GM19328 (cell line): ENCODE measurements around the gene TMEM82.
"Not testable (repeated sequence)": the region's sequence is repeated elsewhere in the genome, so short reads cannot be mapped to it uniquely, and the experiment has no call there.

ENCODE experiments used
- ATAC-seq: cut with Tn5 transposase; IDR thresholded peaks from one replicate; pipeline ENCODE4 v1.9.1; 2021; ENCODE audit warnings: mild to moderate bottlenecking, moderate library complexity; ENCODE audit not compliant: unreplicated experiment

The TMEM82 gene

GRCh38 chr1:15742339-15742801 is at the start of gene TMEM82:
Gene TMEM82, plus strand, starts transcription at chr1:15742499. Its CDS starts 61 bp downstream, at chr1:15742560.
- no peak for ATAC-seq

DNA sequence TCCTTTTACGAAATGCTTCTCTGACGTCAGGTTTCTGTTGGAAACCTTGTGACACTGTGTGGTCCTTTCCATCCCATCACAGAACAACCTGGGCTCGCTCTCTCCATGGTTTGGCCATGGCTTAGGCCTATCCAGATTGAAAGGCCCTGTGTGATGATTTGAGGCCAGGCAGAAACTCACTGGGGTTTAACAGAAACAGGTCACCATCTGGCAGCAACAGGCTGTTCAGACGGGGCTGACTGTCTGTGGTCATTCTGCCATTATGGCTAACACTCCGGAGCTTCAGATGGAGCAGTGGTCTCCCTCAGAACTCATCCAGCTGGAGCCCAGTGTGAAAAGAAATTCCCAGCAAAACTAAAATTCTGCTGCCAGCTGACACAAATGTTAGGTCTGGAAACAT is 48.9 kb upstream of the TMEM82 start:
- ATAC-seq, result no peak

DNA sequence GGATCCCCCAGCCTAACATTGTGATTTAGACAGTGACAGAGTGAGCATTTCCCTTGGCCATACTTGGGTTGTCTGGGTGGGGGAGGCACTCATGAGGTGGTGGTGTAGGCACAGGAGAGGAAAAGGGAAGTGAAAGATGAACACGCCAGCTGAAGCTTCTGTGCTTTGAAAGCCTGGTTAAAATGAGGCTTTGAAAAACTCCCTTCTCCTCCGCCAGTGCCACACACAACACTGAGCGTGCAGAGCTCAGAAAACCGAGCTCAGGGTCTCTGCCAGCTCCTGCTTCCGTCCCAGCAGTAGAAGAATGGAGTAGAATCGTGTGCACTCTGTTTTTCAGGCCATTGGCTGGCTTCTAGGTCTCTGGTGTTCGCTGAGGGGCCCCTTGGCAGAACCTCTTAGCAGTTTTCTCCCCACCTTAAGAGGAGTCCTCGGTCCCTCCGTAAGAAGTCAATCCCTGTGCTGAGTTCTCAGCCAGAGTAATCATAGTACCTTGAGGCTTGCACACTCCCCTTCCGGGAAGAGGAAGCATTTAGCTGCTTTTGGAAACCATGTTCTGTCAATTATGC is 45.3 kb upstream of the TMEM82 start:
- peak; percentile 92 for ATAC-seq

DNA sequence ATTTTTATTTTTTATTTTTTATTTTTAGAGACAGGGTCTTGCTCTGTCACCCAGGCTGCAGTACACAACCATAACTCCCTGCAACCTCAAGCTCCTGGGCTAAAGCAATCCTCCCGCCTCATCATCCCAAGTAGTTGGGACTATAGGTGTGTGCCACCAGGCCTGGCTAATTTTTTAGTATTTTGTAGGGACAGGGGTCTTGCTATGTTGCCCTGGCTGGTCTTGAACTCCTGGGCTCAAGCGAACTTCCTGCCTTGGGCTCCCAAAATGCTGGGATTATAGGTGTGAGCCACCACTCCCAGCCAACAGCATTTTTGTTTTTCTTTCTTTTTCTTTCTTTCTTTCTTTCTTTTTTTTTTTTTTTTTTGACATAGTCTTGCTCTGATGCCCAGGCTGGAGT is 44.1 kb upstream of the TMEM82 start:
- no peak for ATAC-seq

GRCh38 chr1:15699321-15699720 is 43.0 kb upstream of the TMEM82 start:
- ATAC-seq, result not testable (repeated sequence)

- no peak for ATAC-seq
Observed at GRCh38 chr1:15700508-15700907, 41.8 kb upstream of the TMEM82 start.

GRCh38 chr1:15701784-15702183 is 40.5 kb upstream of the TMEM82 start:
- ATAC-seq, result no peak

DNA sequence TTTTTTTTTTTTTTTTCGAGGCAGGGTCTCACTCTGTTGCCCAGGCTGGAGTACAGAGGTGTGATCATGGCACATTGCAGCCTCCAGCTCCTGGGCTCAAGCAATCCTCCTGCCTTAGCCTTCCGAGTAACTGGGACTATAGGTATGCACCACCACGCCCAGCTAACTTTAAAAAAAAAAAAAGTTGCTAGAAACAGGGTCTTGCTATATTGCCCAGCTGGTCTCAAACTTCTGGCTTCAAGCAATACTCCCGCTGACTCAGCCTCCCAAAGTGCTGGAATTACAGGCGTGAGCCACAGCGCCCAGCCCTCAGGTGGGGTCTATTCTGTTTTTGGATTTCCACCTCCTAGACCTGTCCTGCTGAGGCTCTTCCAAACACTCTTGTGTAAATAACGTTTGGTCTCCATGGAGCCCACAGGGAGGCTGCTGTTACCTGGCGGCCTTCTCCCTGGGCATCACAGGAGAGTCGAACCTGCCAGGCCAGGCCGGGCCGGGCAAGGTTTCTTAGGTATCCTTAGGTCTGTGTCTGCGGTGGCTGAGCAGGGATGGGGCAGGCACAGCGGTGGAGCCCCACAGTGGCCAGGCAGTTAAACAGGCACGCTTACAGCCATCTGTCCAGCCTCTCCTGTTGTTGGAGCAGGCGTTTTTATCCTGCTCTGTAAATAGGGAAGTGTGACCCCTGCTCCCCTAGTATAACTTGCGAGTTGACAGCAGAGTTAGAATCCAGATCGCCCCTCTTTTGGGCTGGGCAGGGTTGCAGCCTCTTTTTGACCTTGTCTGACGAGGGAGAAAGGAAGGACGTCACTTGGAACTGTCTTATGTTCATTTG is 39.4 kb upstream of the TMEM82 start:
- no peak for ATAC-seq

DNA sequence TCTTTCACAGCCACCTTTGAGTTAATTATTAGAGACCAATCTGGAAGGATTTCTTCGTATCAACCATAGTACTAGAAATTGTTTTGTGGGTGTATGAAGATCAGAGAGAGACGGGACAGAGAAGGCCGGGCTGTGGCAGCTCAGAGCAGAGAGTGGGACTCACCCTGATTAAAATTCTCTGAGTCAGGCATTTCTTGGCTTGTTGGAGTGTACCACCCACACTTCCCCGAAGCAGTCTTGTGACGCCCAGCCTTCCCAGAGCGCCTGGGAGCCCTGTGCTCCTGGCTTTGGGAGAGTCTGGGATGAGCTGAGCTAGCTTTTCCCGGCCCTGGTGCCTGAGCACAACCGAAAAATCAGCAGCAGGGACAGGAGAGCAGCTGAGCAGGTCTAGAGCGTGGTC is 38.7 kb upstream of the TMEM82 start:
- no peak for ATAC-seq

DNA sequence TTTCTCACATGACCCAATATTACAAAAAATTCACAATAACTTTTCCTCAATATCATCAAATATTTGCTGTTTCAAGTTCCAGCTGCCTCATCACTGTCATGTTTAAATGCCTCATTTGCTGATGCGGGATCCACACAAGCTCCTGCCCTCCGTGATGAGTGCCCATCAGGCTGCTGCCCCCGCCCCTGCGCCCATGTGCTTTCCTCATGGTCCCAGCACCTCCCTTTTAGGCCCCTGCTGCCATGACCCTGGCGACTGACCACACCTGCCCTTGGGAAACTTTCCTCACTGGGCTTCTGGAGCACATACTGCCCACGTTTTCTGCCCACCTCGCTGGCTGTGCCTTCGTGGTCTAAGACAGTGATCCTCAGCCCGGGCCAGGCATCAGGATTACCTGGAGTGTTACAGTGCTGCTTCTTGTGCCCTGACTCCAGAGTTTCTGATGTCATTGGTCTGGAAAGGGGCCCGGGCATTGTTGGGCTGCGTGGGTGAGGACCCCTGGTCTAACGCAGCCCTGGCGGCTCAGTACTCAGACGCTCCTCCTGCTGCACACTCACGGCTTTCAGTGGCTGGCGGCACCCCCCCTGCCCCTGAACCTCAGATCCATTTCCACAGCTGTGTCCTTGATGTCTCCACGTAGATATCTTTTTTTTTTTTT is 37.6 kb upstream of the TMEM82 start:
- ATAC-seq, result no peak

DNA sequence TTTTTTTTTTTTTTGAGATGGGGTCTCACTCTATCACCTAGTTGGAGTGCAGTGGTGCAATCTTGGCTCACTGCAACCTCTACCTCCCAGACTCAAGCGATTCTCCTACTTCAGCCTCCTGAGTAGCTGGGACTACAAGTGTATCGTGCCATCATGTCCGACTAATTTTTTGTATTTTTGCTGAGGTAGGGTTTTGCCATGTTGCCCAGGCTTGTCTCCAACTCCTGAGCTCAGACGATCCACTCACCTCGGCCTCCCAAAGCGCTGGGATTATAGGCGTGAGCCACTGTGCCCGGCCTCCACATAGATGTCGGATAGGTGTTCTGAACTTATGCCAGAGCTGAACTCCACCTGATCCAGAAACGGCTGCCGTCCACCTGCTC is 37.1 kb upstream of the TMEM82 start:
- ATAC-seq, result no peak

DNA sequence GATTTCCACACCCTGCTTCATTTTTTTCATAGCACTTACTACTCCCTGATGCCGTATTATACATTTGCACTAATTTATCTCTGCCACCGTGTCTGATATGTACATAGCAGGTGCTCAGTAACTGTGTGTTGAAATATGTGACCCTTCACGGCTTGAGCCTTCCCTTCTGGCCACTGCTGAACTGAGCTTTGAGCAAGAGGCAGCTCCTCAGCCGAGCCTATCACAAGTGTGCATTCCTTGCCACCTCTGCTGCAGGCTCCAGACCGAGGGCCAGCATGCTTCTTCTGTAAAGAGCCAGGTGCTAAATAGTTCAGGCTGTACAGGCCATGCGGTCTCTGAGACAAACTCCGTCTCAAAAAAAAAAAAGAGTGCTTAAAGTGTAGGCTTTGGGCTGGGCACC is 35.5 kb upstream of the TMEM82 start:
- no peak for ATAC-seq

- ATAC-seq, result no peak
Observed at GRCh38 chr1:15707239-15707925, 34.9 kb upstream of the TMEM82 start.

DNA sequence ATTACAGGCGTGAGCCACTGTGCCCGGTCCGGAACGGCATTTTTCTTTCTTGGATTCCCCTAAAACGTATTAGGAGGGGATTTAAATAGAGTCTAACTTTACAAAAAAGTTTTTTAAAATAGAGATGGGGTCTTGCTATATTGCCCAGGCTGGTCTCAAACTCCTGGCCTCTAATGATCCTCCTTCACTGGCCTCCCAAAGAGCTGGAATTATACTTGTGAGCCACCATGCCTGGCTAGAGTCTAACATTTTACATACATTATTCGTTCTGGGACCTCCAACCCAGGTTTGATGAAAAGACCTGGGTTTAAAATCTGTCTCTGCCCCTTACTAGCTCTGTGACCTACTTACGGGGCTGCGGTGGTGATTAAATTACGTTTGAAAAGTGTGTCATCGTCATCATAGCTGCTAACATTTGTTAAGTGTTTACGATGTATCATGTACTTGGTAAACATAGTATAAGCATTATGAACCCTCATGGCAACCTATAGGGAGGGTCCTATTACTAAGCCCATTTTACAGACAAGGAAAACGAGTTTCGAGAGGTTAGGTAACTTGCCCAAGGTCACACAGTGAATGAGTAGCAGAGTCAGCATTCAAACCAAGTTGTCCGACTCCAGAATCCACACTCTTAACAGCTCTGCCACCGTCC is 33.7 kb upstream of the TMEM82 start:
- ATAC-seq, result no peak

GRCh38 chr1:15709226-15709625 is 33.1 kb upstream of the TMEM82 start:
- no peak for ATAC-seq

GRCh38 chr1:15712168-15712567 is 30.1 kb upstream of the TMEM82 start:
- ATAC-seq, result no peak

DNA sequence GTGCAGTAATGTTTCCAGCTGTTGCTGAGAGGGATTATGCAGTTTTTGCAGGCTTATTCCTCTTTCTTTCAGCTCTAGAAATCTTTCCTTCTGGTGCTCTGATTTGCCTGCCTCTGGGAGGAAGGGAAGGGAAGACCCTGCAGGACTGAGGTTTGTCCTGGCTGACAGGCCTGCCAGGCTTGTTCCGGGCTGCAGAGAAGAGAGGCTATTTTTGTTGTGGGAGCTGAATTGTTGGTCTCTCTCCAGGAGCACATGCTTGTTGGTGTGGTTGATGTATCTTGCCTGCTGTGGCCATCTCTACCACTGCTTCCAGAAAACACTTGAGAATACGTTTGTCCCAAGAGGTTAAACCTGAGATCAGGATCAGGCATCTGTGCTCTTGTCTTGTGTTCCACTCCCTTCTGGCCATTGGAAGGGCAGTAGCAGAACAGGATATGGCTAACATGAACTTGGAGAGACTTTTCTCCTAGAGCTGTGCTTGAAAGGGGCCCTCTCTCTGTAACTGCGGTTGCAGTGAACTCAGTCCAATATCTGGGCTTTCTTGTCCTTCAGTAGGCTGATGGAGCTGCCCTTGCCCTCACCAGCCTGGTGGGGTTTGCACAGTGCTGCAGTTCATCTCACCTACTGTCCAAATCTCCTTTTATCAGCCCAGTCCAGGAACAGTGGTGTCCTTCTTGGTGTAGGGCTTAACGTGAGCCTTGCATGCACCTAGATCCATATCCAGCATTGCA is 27.7 kb upstream of the TMEM82 start:
- ATAC-seq, result no peak

GRCh38 chr1:15717418-15718125 is 24.7 kb upstream of the TMEM82 start:
- no peak for ATAC-seq

- no peak for ATAC-seq
Observed at GRCh38 chr1:15718199-15718601, 24.1 kb upstream of the TMEM82 start.
